Measurements from ENCODE around the gene OR2AE1.

Gene OR2AE1

GRCh38 chr7:99855236-99855635, 21.6 kb downstream of the OR2AE1 start:
- DNase-seq: no peak

- no peak for DNase-seq
Measured at GRCh38 chr7:99848420-99849216, 28.2 kb downstream of the OR2AE1 start.

DNA sequence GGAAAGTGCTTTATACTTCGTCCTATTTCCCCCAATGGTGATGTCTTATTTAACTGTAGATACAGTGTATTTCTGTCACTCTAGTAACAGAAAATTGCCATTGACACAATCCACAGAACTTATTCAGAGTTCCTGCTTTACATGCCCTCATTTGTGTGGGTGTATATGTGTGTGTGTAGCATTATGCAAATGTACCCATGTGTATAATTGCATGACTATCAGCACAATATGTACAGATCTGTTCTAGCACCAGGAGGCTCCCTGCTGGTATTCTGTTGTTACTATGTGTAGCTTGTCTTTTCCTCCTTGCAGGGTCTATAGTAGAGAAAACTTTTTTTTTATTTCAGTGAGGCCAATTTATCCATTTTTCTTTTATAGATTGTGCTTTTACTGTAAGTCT, 32.5 kb downstream of the OR2AE1 start:
- DNase-seq: no peak

DNA sequence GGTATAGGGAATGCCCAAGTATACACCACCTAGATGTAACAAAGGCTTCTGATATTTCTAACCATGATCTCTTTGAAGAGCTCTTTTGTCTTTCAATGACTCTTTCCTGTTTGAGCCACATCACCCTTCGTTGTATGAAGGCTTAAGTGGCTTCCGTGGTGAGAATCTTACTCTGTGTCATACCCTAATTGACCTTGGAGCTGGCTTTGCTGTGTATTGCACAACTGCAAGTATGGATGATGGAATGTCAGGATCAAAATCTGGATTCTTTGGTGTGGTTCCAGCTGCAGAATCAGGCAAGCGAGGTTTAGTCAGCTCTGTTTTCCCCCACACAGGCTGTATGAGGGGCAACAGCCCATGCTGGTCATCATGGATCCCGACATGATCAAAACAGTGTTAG, 33.0 kb downstream of the OR2AE1 start:
- no peak for DNase-seq

DNA sequence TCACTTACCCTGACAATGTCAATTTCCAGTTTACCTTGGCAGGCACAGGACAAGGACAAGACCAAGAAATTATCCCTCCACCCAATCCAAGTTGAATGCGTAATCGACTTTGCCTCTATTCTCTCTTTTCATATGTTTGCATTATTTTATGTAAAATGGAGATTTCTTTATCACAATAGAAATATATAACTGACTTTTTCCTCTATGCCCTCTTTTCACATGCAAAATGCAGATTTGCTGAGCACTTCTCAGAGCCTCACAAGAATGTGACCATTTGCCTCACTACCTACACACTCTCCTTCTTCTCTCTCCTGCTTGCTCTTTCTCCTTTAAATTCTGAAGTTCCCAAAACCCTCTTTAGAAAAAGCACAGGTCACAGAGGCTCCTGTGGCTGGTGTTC, 33.9 kb downstream of the OR2AE1 start:
- DNase-seq: no peak

- no peak for DNase-seq
Measured at GRCh38 chr7:99840136-99840869, 36.5 kb downstream of the OR2AE1 start.

DNA sequence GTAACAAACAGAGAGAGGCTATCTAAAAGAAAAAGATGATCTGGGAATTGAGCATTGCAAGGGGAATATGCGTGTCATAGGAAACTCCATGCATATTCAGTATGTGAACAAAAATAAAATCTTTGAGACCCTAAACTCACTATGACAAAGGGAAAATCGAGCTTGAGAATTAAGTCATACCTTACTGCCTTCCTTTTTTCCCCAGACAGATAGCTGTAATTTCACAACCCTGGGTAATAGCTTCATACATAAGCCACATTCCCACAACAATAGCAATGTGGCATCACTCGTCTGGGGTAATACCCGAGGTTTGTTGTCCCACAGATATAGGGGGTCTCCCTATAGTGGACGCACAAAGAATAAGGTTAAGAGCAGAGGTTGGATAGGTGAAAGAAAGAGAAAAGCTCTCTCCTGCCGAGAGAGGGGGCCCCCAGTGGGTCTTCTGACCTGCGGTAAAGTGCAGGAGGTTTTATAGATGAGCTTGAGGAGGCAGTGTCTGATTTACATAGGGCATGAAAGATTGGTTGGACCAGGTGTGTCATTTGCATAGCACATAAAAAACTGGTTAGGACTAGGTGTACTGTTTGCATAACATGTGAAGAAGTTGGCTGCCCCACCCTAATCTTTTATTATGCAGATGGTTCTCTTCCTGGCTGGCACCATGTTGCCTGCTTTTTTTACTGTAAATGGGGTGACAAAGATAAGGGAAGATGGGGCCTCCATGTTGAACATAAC, 37.4 kb downstream of the OR2AE1 start:
- DNase-seq: no peak

GRCh38 chr7:99837649-99838361, 39.0 kb downstream of the OR2AE1 start:
- DNase-seq: no peak

DNA sequence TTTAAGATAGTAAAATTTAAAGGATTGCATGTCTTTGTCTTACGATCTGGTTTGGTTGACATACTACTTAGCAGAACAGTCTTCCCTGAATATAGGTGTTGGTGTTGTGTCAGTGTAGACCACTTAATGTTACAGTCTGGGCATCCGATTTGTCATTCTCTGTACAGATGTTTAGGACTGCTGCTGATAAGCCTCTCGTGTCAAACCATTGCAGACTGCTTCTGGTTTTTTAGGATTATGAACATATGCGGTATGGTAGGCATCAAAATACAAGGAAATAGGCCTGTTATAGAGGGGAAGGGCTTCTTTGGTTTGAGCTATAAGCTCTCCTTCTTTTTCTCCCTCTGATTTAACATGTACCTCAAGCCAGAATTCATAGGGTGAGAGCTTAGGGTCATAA, 41.6 kb downstream of the OR2AE1 start:
- no peak for DNase-seq

- DNase-seq: no peak
Measured at GRCh38 chr7:99834382-99834781, 42.5 kb downstream of the OR2AE1 start.

- no peak for DNase-seq
Measured at GRCh38 chr7:99833289-99833877, 43.5 kb downstream of the OR2AE1 start.

GRCh38 chr7:99831595-99831994, 45.2 kb downstream of the OR2AE1 start:
- DNase-seq: no peak

DNA sequence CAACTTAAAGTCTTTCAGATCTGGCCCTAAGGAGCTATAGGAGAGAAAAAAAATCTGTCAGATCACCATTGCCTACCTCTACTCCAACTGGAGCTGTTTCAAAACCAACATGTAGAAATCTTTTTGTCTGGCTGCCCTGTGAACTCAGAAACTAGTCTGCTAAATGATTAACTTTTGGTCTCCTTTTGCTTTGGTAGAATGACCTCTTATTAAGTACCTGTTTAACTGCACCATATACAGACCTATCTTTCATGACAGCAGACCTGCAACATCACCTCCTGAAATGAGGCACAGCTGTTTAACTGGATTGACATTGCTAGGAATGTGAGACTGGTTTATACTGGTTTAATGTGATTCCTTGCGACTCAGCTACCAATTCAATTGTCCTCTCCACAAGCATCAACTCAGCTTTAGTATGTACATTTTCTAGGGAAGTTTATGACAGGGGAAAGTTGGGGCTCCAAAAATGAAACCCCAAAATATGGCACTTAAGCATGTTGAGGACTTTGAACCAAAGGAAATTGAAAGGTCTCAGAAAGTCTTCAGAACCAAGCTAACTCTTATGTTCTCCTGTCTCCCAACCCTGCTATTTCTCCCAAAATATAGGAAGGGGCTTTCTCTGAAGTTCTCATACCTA, 47.2 kb downstream of the OR2AE1 start:
- no peak for DNase-seq

DNA sequence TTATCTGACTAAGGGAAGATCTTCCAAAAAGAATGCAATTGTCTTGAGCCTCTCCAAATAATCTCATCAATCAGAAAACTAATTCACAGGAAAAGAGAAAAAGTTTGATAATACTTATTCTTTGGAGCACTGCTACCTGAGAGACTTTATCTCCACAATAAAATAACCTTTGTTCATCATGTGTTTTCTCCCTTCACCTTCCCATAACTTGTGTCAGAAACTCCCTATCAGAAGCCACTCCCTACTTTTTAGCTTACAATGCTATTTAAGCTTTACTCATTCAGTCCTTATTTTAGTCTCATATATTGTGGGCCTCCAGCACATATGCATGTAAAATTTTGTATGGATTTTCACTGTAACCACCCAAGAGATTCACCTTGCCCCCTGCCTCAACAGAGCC, 48.0 kb downstream of the OR2AE1 start:
- no peak for DNase-seq

- DNase-seq: no peak
Measured at GRCh38 chr7:99827040-99827778, 49.6 kb downstream of the OR2AE1 start.
